Large intestine (tissue), 3 donors: ENCODE measurements around the gene OLFML2B. TPM values are rescaled to one million over a fixed set of nuclear protein-coding genes. Genes with fewer than 3 reads are reported as not detected.

Experiments
- DNase-seq, 2 donors: peaks; one replicate each; pipeline versions ENCODE4 v3.0.0 to v3.0.0-alpha.2; 2013
- H3K27ac ChIP-seq: one replicate; pipeline ENCODE4 v1.5.1; 2013; ENCODE audit warnings: low read length
- H3K27me3 ChIP-seq: 2 replicates; pipeline ENCODE4 v1.6.1; 2013; ENCODE audit warnings: low read length; ENCODE audit not compliant: control insufficient read depth, insufficient read depth
- H3K36me3 ChIP-seq: 2 replicates; pipeline ENCODE4 v1.6.1; 2013; ENCODE audit warnings: low read length; ENCODE audit not compliant: control insufficient read depth, insufficient read depth
- H3K4me1 ChIP-seq: one replicate; pipeline ENCODE4 v1.6.1; 2013; ENCODE audit warnings: low read length; ENCODE audit not compliant: control insufficient read depth, insufficient read depth
- H3K4me3 ChIP-seq: one replicate; pipeline ENCODE4 v1.5.1; 2013; ENCODE audit warnings: low read length
- H3K9me3 ChIP-seq: one replicate; pipeline ENCODE4 v1.6.1; 2013; ENCODE audit warnings: mild to moderate bottlenecking, low read depth, low read length, moderate library complexity; ENCODE audit not compliant: control insufficient read depth
- WGBS: methylation state at CpG from one replicate; pipeline ENCODE4 v1.1.5; 2013; ENCODE audit warnings: low lambda C conversion rate; ENCODE audit not compliant: insufficient coverage; 5-methylcytosine and 5-hydroxymethylcytosine counted together
- polyA plus RNA-seq: library from polyadenylated mRNA; unstranded; fragments of 120-200 nt; gene quantifications from one replicate; pipeline ENCODE4 v1.2.1, GENCODE V29; 2013

OLFML2B gene
- polyA plus RNA-seq, 1 donor = 20.0 TPM

DNA sequence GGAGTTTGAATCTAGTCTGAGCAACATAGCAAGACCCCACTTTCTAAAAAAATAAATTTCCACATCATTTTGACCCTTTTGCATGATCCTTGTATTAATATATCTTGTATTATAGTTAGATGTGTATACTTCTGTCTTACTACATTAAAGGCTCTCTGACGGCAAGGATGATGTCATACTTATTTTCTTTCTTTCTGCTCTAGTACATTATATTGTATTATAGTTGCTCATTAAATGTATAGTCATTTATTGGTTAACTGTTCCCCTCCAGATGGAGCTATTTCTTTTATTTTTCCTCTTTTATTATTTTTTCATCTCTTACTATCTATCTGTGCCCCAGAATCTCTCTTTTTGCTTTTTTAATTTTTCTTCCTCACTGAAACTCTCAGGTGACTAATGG lies 15.0 kb upstream of the OLFML2B start:
- no CpG with 5 or more reads among the region's 1 CpG for WGBS
- no peak overlapping the region for H3K27ac ChIP-seq
- no peak overlapping the region for H3K4me3 ChIP-seq
- no peaks in the 10 kb centered on the region for H3K36me3 ChIP-seq
- H3K9me3 ChIP-seq = peaks cover 5% of the 10 kb centered on the region
- H3K27me3 ChIP-seq = peaks cover 9% of the 10 kb centered on the region
- H3K4me1 ChIP-seq = no peaks in the 10 kb centered on the region
- DNase-seq = no peak

DNA sequence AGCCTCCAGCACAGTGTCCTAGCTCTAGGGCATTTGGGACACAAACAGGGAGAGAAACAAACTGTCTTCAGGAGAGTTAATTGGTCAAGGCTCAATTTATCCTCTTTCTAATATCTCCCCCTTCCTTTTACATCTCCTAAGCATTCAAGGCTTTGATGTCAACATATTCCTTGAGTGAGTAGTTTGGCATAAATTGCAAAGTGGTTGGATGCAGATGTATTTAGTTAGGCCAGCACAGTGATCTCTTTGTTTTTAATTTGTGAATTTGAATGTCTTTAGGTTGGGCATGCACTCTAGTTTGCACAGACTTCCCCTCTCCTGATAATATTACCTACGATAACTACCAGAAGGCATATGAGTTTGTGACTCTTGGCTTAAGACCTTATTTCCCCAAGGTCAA lies 12.5 kb upstream of the OLFML2B start:
- no peak overlapping the region for H3K4me3 ChIP-seq
- no CpG with 5 or more reads among the region's 1 CpG for WGBS
- H3K27me3 ChIP-seq = peaks cover 15% of the 10 kb centered on the region
- H3K36me3 ChIP-seq = no peaks in the 10 kb centered on the region
- H3K9me3 ChIP-seq = no peaks in the 10 kb centered on the region
- H3K4me1 ChIP-seq = no peaks in the 10 kb centered on the region
- DNase-seq = no peak
- H3K27ac ChIP-seq = no peak overlapping the region

DNA sequence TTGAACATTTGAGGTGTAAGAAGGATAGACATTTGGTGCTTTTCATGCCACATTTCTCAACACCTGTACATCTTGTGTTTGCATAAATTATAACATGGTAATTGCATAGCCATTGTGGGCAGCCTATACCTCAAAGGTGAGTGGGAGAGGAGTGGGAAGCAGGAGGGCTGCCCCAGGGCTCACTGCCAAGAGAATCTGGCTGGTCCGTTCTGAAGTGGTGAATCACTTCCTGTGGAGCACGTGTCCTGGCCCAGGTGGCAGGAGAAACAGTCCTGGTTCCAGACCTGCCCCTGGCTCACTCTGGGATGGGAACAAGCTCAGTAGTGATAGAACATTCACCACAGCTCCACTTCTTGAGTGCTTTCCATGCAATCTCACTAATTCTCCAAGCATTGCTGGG lies 11.6 kb upstream of the OLFML2B start:
- WGBS = no CpG with 5 or more reads among the region's 2 CpGs
- Histone ChIP-seq H3K4me1 (no peaks in the 10 kb centered on the region), H3K4me3 (no peak overlapping the region), H3K27ac (no peak overlapping the region), H3K36me3 (no peaks in the 10 kb centered on the region), H3K27me3 (peaks cover 15% of the 10 kb centered on the region), H3K9me3 (no peaks in the 10 kb centered on the region)
- no peak for DNase-seq

DNA sequence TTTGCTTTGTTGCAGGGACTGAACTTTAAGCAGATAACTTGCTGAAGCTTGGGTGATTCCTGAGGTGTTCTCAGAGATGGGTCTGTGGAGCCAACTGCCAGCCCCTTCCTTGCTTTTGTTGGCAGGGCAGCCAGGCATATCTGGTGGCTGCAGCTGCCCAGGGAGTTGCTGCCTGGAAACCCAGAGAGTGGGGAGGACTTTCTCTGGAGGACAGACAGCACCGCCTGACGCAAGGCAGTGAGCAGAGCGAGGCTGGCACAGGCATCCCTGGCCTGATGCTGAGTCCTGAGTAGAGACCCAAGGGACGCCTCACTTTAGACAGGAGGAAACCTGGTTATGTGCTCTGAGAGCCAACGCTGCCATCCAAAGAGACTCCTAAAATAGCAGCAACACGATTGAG lies 9.8 kb upstream of the OLFML2B start:
- H3K9me3 ChIP-seq = no peaks in the 10 kb centered on the region
- no peaks in the 10 kb centered on the region for H3K4me1 ChIP-seq
- no peak overlapping the region for H3K27ac ChIP-seq
- no peak overlapping the region for H3K4me3 ChIP-seq
- no CpG with 5 or more reads among the region's 6 CpGs for WGBS
- no peak for DNase-seq
- H3K27me3 ChIP-seq = peaks cover 21% of the 10 kb centered on the region
- H3K36me3 ChIP-seq = no peaks in the 10 kb centered on the region

DNA sequence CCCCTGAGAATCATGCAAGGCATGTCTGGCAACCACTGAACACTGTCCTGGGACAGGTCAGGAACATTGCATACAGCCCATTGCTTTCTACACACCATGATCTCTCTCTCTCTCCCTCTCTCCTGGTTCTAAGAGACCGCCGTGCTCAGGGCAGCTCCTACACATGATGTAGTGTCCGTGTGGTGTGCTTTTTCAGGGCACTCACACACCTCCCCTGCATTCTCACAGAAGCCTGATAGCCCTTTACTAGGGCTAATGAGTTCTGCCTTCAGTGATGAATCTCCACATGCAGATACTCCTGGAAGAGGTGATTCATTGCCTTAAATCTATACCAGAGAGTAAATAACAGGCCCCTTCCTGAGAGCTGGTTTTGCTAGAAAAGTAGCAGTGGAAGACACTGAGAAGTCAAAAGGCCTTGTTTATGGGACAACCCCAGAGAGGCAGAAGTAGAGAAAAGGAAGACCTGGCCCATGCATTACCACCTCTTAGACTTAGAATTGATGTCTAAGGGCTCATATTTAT lies 7.2 kb upstream of the OLFML2B start:
- no peak for DNase-seq
- Histone ChIP-seq H3K27me3 (peaks cover 28% of the 10 kb centered on the region), H3K9me3 (no peaks in the 10 kb centered on the region), H3K36me3 (no peaks in the 10 kb centered on the region), H3K4me1 (no peaks in the 10 kb centered on the region), H3K27ac (no peak overlapping the region), H3K4me3 (no peak overlapping the region)
- WGBS = no CpG with 5 or more reads among the region's 3 CpGs

DNA sequence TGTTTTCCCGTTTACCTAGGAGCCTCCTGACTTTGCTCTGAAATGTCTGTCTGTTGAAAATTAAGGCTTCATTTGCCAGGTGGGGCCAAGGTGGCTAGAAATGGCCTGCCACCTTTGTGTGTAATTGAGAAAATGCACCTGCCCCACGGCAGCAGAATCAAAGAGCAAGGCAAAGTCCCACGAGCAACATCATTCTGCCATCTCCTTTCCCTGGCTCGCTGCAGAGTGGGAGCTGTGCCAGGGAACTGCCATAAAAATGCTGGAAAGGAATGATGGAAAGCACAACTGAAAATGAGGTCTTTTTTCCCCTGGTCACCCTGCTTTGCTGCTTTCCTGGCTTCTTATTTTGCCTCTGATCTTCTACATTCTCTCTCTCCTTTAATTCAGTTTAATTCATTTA lies 5.5 kb upstream of the OLFML2B start:
- WGBS = no CpG with 5 or more reads among the region's 4 CpGs
- H3K4me3 ChIP-seq = no peak overlapping the region
- peaks cover 35% of the 10 kb centered on the region for H3K27me3 ChIP-seq
- no peak overlapping the region for H3K27ac ChIP-seq
- H3K9me3 ChIP-seq = no peaks in the 10 kb centered on the region
- peaks cover 3% of the 10 kb centered on the region for H3K4me1 ChIP-seq
- no peak for DNase-seq
- no peaks in the 10 kb centered on the region for H3K36me3 ChIP-seq

DNA sequence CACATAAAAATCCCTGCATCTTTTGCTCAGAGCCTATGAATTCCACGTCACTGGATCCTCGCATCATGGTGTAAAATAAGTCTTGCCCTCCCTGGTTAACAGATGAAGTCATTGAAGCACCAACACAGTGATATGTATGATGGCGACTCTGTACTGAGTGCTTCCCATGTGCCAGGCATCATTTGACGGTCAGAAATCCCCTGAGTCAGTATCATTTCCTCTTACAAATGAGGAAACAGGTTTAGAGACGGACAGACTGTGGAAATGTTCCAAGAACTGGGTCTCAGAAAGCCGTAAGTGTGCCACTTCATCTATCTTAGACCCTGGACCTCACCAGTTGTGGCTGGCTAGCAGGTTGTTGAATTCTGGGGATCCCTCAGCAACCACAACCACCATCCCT lies 5.1 kb upstream of the OLFML2B start:
- no peak overlapping the region for H3K27ac ChIP-seq
- no peak overlapping the region for H3K4me3 ChIP-seq
- H3K9me3 ChIP-seq = no peaks in the 10 kb centered on the region
- DNase-seq = peak in 1 of 2 donors; percentile 9
- WGBS = no CpG with 5 or more reads among the region's 6 CpGs
- peaks cover 38% of the 10 kb centered on the region for H3K27me3 ChIP-seq
- H3K4me1 ChIP-seq = peaks cover 3% of the 10 kb centered on the region
- no peaks in the 10 kb centered on the region for H3K36me3 ChIP-seq

DNA sequence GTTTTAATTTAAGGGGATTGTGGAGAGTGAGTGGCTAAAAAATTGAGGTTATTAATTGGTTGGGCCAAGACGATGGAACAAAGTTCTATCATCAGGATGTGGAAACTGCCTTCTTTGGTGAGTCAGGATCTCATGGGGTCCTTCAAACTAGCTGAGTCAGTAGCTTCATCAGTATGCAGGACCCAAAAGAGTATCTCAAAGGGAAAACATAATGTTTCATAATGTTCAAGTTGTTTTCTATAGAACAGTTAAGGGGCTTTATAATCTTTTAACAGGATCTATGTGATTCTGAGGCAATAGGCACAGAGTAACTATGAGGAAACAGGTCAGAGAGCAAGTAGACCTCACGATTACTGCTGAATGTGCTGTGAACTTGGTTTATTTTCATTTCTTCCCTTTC lies 3.2 kb upstream of the OLFML2B start:
- no peaks in the 10 kb centered on the region for H3K9me3 ChIP-seq
- no peak overlapping the region for H3K27ac ChIP-seq
- DNase-seq = no peak
- no peaks in the 10 kb centered on the region for H3K36me3 ChIP-seq
- H3K27me3 ChIP-seq = peaks cover 50% of the 10 kb centered on the region
- H3K4me3 ChIP-seq = no peak overlapping the region
- H3K4me1 ChIP-seq = peaks cover 6% of the 10 kb centered on the region
- 90% methylated on average over 2 of the region's 2 CpGs for WGBS

DNA sequence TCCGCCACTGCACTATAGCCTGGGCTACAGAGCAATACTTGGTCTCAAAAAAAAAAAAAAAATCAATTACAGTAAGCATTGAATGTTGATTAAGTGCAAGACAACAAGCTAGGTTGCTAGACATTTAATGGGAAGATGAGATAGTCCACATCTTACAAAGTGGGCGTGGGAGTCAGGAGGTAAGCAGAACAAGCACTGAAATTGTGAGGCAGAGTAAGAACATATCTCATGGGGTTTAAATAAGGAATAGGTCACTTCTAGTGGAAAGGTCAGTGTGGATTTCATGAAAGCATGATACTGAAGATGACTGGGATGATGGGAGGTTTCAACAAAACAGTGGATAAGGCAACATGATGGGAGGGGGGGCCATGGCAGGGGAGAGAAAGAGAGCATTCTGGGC lies 1.9 kb upstream of the OLFML2B start:
- Histone ChIP-seq H3K27me3 (peaks cover 54% of the 10 kb centered on the region), H3K27ac (no peak overlapping the region), H3K4me1 (peaks cover 6% of the 10 kb centered on the region), H3K9me3 (no peaks in the 10 kb centered on the region), H3K4me3 (no peak overlapping the region), H3K36me3 (no peaks in the 10 kb centered on the region)
- WGBS = 80% methylated on average over 1 of the region's 2 CpGs
- no peak for DNase-seq

DNA sequence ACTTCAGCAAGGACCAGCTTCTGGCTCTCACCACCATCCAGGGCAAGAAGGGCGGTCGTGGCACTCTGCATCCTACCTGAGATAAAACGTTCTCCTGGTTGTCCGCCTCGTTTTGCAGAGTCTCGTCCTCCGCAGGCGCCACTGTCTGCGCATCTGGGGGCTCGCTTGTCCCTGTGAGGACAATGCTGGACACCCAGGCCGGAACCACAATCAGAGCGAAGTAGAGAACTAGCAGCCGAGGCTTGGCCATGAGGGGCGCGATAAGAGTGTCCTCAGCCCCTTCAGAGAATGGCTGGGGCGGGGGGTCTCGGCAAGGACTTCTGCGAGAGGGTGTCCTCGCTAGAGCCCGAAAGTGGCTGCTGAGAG lies 505 bp downstream of the OLFML2B start:
- Histone ChIP-seq H3K4me3 (peak overlapping the region; percentile 60), H3K9me3 (no peaks in the 10 kb centered on the region), H3K27me3 (peaks cover 52% of the 10 kb centered on the region), H3K36me3 (no peaks in the 10 kb centered on the region), H3K4me1 (peaks cover 6% of the 10 kb centered on the region), H3K27ac (peak overlapping the region; percentile 49)
- DNase-seq = no peak
- no CpG with 5 or more reads among the region's 20 CpGs for WGBS

DNA sequence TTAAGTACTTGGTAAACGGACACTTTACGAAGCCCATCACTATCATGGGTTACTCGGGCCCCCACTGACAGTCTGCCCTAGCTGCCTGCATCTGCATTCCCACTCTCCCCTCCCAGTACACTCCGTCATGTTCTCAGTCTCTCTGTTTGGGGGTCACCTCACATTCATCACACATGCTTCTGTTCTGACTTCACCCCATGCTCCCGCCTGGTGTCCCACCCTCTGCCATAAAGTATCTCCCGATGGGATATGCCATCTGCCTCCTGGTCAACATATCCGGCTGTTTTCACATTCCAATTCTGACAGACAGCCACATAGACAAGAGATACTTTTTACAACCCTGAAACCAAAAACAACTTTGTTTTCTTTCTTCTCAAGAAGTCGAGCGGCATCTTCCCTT lies 1.0 kb downstream of the OLFML2B start:
- WGBS = 63% methylated on average over 3 of the region's 9 CpGs
- peak overlapping the region; percentile 49 for H3K27ac ChIP-seq
- peaks cover 6% of the 10 kb centered on the region for H3K4me1 ChIP-seq
- peaks cover 52% of the 10 kb centered on the region for H3K27me3 ChIP-seq
- H3K36me3 ChIP-seq = no peaks in the 10 kb centered on the region
- no peaks in the 10 kb centered on the region for H3K9me3 ChIP-seq
- peak overlapping the region; percentile 60 for H3K4me3 ChIP-seq
- peak in 1 of 2 donors; percentile 8 for DNase-seq
